ENCODE data around the gene NME3. TPM values are rescaled to one million over a fixed set of nuclear protein-coding genes. Genes with fewer than 3 reads are reported as not detected.

The NME3 gene
- total and polyA plus RNA-seq, 4 donors: 10.4 to 38.0 (median 19.4) TPM

GRCh38 chr16:1745181-1745899, 26.0 kb downstream of the NME3 start:
- no peak overlapping the region for H3K4me3 ChIP-seq (ENCODE audit: low read depth in 1 of 3, low read length in 3 of 3)
- no peak overlapping the region for H3K27ac ChIP-seq (ENCODE audit: low read depth in 1 of 2, low read length in 2 of 2)
- H3K9me3 ChIP-seq (ENCODE audit: control insufficient read depth in 4 of 4, low read length in 3 of 4): no peaks in the 10 kb centered on the region
- no peaks in the 10 kb centered on the region for H3K4me1 ChIP-seq (ENCODE audit: control insufficient read depth in 4 of 4, insufficient read depth in 4 of 4, low read length in 3 of 4)
- H3K9ac ChIP-seq (ENCODE audit: low read depth in 1 of 2, low read length in 2 of 2): no peak overlapping the region
- WGBS: 95% methylated on average over 25 of the region's 25 CpGs
- no peak for TF ChIP-seq HNF4A (conservative IDR thresholded peaks at IDR 0.05)
- no peak for TF ChIP-seq HNF4G (IDR thresholded peaks at IDR 0.05)
- no peak for TF ChIP-seq JUND (IDR thresholded peaks at IDR 0.05)
- no peak for TF ChIP-seq SP1 (IDR thresholded peaks at IDR 0.05)
- TF ChIP-seq MAX (IDR thresholded peaks at IDR 0.05): no peak
- no peak for TF ChIP-seq CTCF (IDR thresholded peaks at IDR 0.05; ENCODE audit: low read depth, low read length, missing input control)
- TF ChIP-seq ATF3 (IDR thresholded peaks at IDR 0.05): no peak
- no peak for TF ChIP-seq TAF1 (conservative IDR thresholded peaks at IDR 0.05)
- no peak for TF ChIP-seq ZBTB33 (IDR thresholded peaks at IDR 0.05)
- TF ChIP-seq NR2F2 (IDR thresholded peaks at IDR 0.05): no peak
- H3K27me3 ChIP-seq (ENCODE audit: control insufficient read depth in 4 of 4, insufficient read depth in 4 of 4, low read length in 3 of 4): no peaks in the 10 kb centered on the region
- H3K36me3 ChIP-seq (ENCODE audit: control insufficient read depth in 4 of 4, insufficient read depth in 3 of 4, low read depth in 1 of 4, low read length in 3 of 4): peaks cover 6 to 64% (median 24%) of the 10 kb centered on the region in 4 donors
- DNase-seq (ENCODE audit: low spot score): no peak

- no peaks in the 10 kb centered on the region for H3K9me3 ChIP-seq (ENCODE audit: control insufficient read depth in 4 of 4, low read length in 3 of 4)
- H3K4me1 ChIP-seq (ENCODE audit: control insufficient read depth in 4 of 4, insufficient read depth in 4 of 4, low read length in 3 of 4): no peaks in the 10 kb centered on the region
- H3K9ac ChIP-seq (ENCODE audit: low read depth in 1 of 2, low read length in 2 of 2): no peak overlapping the region
- 95% methylated on average over 24 of the region's 24 CpGs for WGBS
- H3K27me3 ChIP-seq (ENCODE audit: control insufficient read depth in 4 of 4, insufficient read depth in 4 of 4, low read length in 3 of 4): no peaks in the 10 kb centered on the region
- TF ChIP-seq ATF3 (IDR thresholded peaks at IDR 0.05): no peak
- TF ChIP-seq HNF4A (conservative IDR thresholded peaks at IDR 0.05): no peak
- no peak for TF ChIP-seq HNF4G (IDR thresholded peaks at IDR 0.05)
- TF ChIP-seq EGR1 (IDR thresholded peaks at IDR 0.05; ENCODE audit: low read depth in 2 of 2): no peak
- TF ChIP-seq FOXA2 (IDR thresholded peaks at IDR 0.05): no peak
- TF ChIP-seq TAF1 (conservative IDR thresholded peaks at IDR 0.05): no peak
- TF ChIP-seq CTCF (IDR thresholded peaks at IDR 0.05; ENCODE audit: low read depth, low read length, missing input control): no peak
- TF ChIP-seq RXRA (IDR thresholded peaks at IDR 0.05): no peak
- TF ChIP-seq ZBTB33 (IDR thresholded peaks at IDR 0.05): no peak
- TF ChIP-seq SP1 (IDR thresholded peaks at IDR 0.05): no peak
- TF ChIP-seq MAX (IDR thresholded peaks at IDR 0.05): no peak
- no peak for TF ChIP-seq YY1 (IDR thresholded peaks at IDR 0.05)
- H3K27ac ChIP-seq (ENCODE audit: low read depth in 1 of 2, low read length in 2 of 2): no peak overlapping the region
- no peak overlapping the region for H3K4me3 ChIP-seq (ENCODE audit: low read depth in 1 of 3, low read length in 3 of 3)
- peaks cover 6 to 62% (median 22%) of the 10 kb centered on the region in 4 donors for H3K36me3 ChIP-seq (ENCODE audit: control insufficient read depth in 4 of 4, insufficient read depth in 3 of 4, low read depth in 1 of 4, low read length in 3 of 4)
- no peak for DNase-seq (ENCODE audit: low spot score)
Observed at GRCh38 chr16:1744338-1744840, 27.0 kb downstream of the NME3 start.
